HCT116 (cell line): ENCODE measurements around the gene MAN1A1. TPM values are rescaled to one million over a fixed set of nuclear protein-coding genes. Genes with fewer than 3 reads are reported as not detected.

Source experiments
- ATAC-seq: fragments of 200-7000 bp; cut with Tn5 transposase; 2 replicates; pipeline ENCODE4 v1.9.1; 2020; ENCODE audit warnings: mild to moderate bottlenecking, moderate library complexity
- BruUV-seq: library from RNA; stranded (reverse); fragments of 400-500 nt; replicated peaks from 2 replicates; lab custom pipeline; 2021; lab: Mats Ljungman, UMichigan
- CTCF ChIA-PET: fragments of 300-600 bp; sonication (Branson Sonifier 250); formaldehyde crosslinking; loops from one replicate; lab custom pipeline; 2021; ENCODE audit warnings: antibody characterized with exemption; lab: Charles Lee
- POLR2A ChIA-PET: fragments of 300-600, 350-600 bp; sonication (Branson Sonifier 250); formaldehyde crosslinking; loops from one replicate; lab custom pipeline; 2021; ENCODE audit warnings: antibody characterized with exemption; lab: Charles Lee
- RAD21 ChIA-PET, 2 experiments: fragments of 300-600 bp; sonication (Branson Sonifier 250); formaldehyde crosslinking; loops; one replicate each; lab custom pipeline; 2023; ENCODE audit warnings: low total read pairs in 2 of 2; ENCODE audit not compliant: uncharacterized antibody in 2 of 2, unreplicated experiment in 2 of 2, low non-redundant PET in 1 of 2; lab: Charles Lee
- DNase-seq: peaks from one replicate; pipeline ENCODE4 v3.0.0-alpha.2; 2010; ENCODE audit warnings: low read depth, low spot score
- H2AFZ ChIP-seq: fragments of 200-600 bp; shearing (Covaris generic), sonication (generic); 2 replicates; pipeline ENCODE4 v1.6.1; 2017; ENCODE audit warnings: low read depth, mixed run types, mixed read lengths, antibody characterized with exemption, low read length; ENCODE audit not compliant: poor library complexity, severe bottlenecking
- H3K27ac ChIP-seq: 2 replicates; pipeline ENCODE4 v1.5.1; 2012; ENCODE audit warnings: low read depth, low read length
- H3K27me3 ChIP-seq: fragments of 200-600 bp; sonication (generic); 2 replicates; pipeline ENCODE4 v1.6.1; 2016; ENCODE audit warnings: mixed run types, low read length, mixed read lengths; ENCODE audit not compliant: insufficient read depth
- H3K36me3 ChIP-seq, 2 experiments: fragments of 200-500 bp in 1 of 2; fragments of 200-600 bp in 1 of 2; sonication (Bioruptor generic) in 1 of 2; sonication (generic) in 1 of 2; 2 replicates each; pipeline versions ENCODE4 v1.5.1 to v1.6.1; 2014 to 2016; ENCODE audit warnings: low read length in 2 of 2, inconsistent platforms in 1 of 2, mixed read lengths in 1 of 2, mixed run types in 1 of 2; ENCODE audit not compliant: insufficient read depth in 2 of 2, control insufficient read depth in 1 of 2
- H3K4me1 ChIP-seq, 2 experiments: fragments of 200-600 bp in 1 of 2; sonication (generic) in 1 of 2; 2 replicates each; pipeline versions ENCODE4 v1.5.1 to v1.6.1; 2012 to 2017; ENCODE audit warnings: low read length in 2 of 2, inconsistent platforms in 1 of 2, mild to moderate bottlenecking in 1 of 2, mixed read lengths in 1 of 2, mixed run types in 1 of 2, moderate library complexity in 1 of 2; ENCODE audit not compliant: insufficient read depth in 2 of 2, control insufficient read depth in 1 of 2
- H3K4me2 ChIP-seq: fragments of 200-600 bp; sonication (generic); 2 replicates; pipeline ENCODE4 v1.6.1; 2017; ENCODE audit warnings: mixed run types, low read length, mixed read lengths
- H3K4me3 ChIP-seq, 2 experiments: fragments of 200-600 bp in 1 of 2; sonication (generic) in 1 of 2; replicated peaks in 1 of 2; 2 replicates each; pipeline ENCODE4 v1.5.1; 2011 to 2016; ENCODE audit warnings: low read length in 2 of 2, control low read depth in 1 of 2, low read depth in 1 of 2, mild to moderate bottlenecking in 1 of 2, mixed read lengths in 1 of 2, mixed run types in 1 of 2
- H3K79me2 ChIP-seq: fragments of 200-600 bp; sonication (generic); 2 replicates; pipeline ENCODE4 v1.6.1; 2017; ENCODE audit warnings: mild to moderate bottlenecking, mixed run types, low read length, moderate library complexity, mixed read lengths; ENCODE audit not compliant: insufficient read depth
- H3K9ac ChIP-seq: fragments of 200-600 bp; sonication (generic); 2 replicates; pipeline ENCODE4 v1.6.1; 2016; ENCODE audit warnings: low read length, mixed read lengths
- H3K9me2 ChIP-seq: fragments of 200-600 bp; sonication (generic), shearing (Covaris generic); 2 replicates; pipeline ENCODE4 v1.6.1; 2017; ENCODE audit warnings: mixed run types, mild to moderate bottlenecking, moderate library complexity; ENCODE audit not compliant: insufficient read depth
- H3K9me3 ChIP-seq, 2 experiments: fragments of 200-500 bp in 1 of 2; fragments of 200-600 bp in 1 of 2; sonication (Bioruptor generic) in 1 of 2; sonication (generic) in 1 of 2; 2 replicates each; pipeline ENCODE4 v1.6.1; 2014 to 2017; ENCODE audit warnings: low read length in 2 of 2, mixed read lengths in 2 of 2, inconsistent platforms in 1 of 2, low read depth in 1 of 2, mild to moderate bottlenecking in 1 of 2, mixed run types in 1 of 2, moderate library complexity in 1 of 2; ENCODE audit not compliant: control insufficient read depth in 1 of 2, insufficient read depth in 1 of 2
- H4K20me1 ChIP-seq: fragments of 200-600 bp; sonication (generic), shearing (Covaris generic); 2 replicates; pipeline ENCODE4 v1.6.1; 2017; ENCODE audit warnings: mixed run types, mild to moderate bottlenecking, moderate library complexity; ENCODE audit not compliant: insufficient read depth
- ATF3 ChIP-seq: IDR thresholded peaks from 2 replicates; pipeline ENCODE4 v1.6.1; 2012
- CTCF ChIP-seq, 3 experiments: fragments of 200-600 bp in 1 of 3; sonication (generic) in 1 of 3; IDR thresholded peaks in 2 of 3; conservative IDR thresholded peaks in 1 of 3; 2 replicates each; pipeline ENCODE4 v1.5.1; 2012 to 2017; ENCODE audit warnings: low read depth in 2 of 3, low read length in 2 of 3, antibody characterized with exemption in 1 of 3, borderline replicate concordance in 1 of 3, control low read depth in 1 of 3, mild to moderate bottlenecking in 1 of 3, mixed read lengths in 1 of 3, mixed run types in 1 of 3, moderate library complexity in 1 of 3; ENCODE audit not compliant: insufficient read depth in 1 of 3
- EZH2phosphoT487 ChIP-seq: fragments of 200-600 bp; IDR thresholded peaks from 2 replicates; pipeline ENCODE4 v1.6.1; 2018; ENCODE audit warnings: antibody characterized with exemption, borderline replicate concordance
- JUND ChIP-seq: IDR thresholded peaks from 2 replicates; pipeline ENCODE4 v1.6.1; 2012
- MAX ChIP-seq: IDR thresholded peaks from 2 replicates; pipeline ENCODE4 v1.6.1; 2012
- POLR2AphosphoS5 ChIP-seq: IDR thresholded peaks from 2 replicates; pipeline ENCODE4 v1.6.1; 2011; ENCODE audit warnings: mild to moderate bottlenecking, low read depth, low read length, moderate library complexity
- REST ChIP-seq: IDR thresholded peaks from 2 replicates; pipeline ENCODE4 v1.6.1; 2012; ENCODE audit warnings: low read depth
- SIN3A ChIP-seq: IDR thresholded peaks from 2 replicates; pipeline ENCODE4 v1.6.1; 2012; ENCODE audit warnings: low read depth
- SRF ChIP-seq: IDR thresholded peaks from 2 replicates; pipeline ENCODE4 v1.6.1; 2012; ENCODE audit warnings: low read depth
- YY1 ChIP-seq: IDR thresholded peaks from 2 replicates; pipeline ENCODE4 v1.6.1; 2011; ENCODE audit warnings: low read length, low read depth, moderate library complexity, mild to moderate bottlenecking; ENCODE audit not compliant: insufficient replicate concordance; ENCODE audit errors: extremely low read depth
- intact Hi-C: fragments of 100-400 bp; cut with micrococcal nuclease; formaldehyde crosslinking; loops from 2 replicates; pipeline ENCODE4 v1.10.0; 2022
- total RNA-seq: library from RNA; stranded (reverse); gene quantifications from one replicate; pipeline ENCODE4 v1.2.1, GENCODE V29; 2021; ENCODE audit not compliant: unreplicated experiment

The MAN1A1 gene
- total RNA-seq, 1 experiment from 2014 or later = 46.0 TPM

GRCh38 chr6:119385994-119386393 lies 36.4 kb upstream of the MAN1A1 start:
- ChIA-PET CTCF (no interaction called here), POLR2A (no interaction called here), RAD21 (no interaction called here)
- Histone ChIP-seq H3K4me1 (no peaks in the 10 kb centered on the region), H4K20me1 (no peaks in the 10 kb centered on the region), H3K9ac (no peak overlapping the region), H3K4me2 (no peak overlapping the region), H3K9me2 (no peaks in the 10 kb centered on the region), H3K27ac (no peak overlapping the region), H3K79me2 (no peaks in the 10 kb centered on the region), H3K9me3 (no peaks in the 10 kb centered on the region), H3K4me3 (no peak overlapping the region), H2AFZ (no peak overlapping the region), H3K27me3 (no peaks in the 10 kb centered on the region), H3K36me3 (no peaks in the 10 kb centered on the region)
- TF ChIP-seq REST (no peak), EZH2phosphoT487 (no peak), POLR2AphosphoS5 (no peak)
- DNase-seq (no peak), ATAC-seq (no peak)
- BruUV-seq = no TSS peak
- intact Hi-C loops = no loop called here

GRCh38 chr6:119384444-119384843 lies 34.9 kb upstream of the MAN1A1 start:
- ATAC-seq (no peak), DNase-seq (no peak)
- no peak overlapping the region for H2AFZ ChIP-seq
- POLR2A ChIA-PET = no interaction called here
- no peaks in the 10 kb centered on the region for H3K9me2 ChIP-seq
- RAD21 ChIA-PET = no interaction called here
- H3K27me3 ChIP-seq = no peaks in the 10 kb centered on the region
- no peak overlapping the region for H3K4me2 ChIP-seq
- H3K9me3 ChIP-seq = no peaks in the 10 kb centered on the region
- H3K36me3 ChIP-seq = no peaks in the 10 kb centered on the region
- BruUV-seq = no TSS peak
- intact Hi-C loops = no loop called here
- no peak overlapping the region for H3K9ac ChIP-seq
- no peaks in the 10 kb centered on the region for H4K20me1 ChIP-seq
- CTCF ChIA-PET = no interaction called here
- H3K4me1 ChIP-seq = no peaks in the 10 kb centered on the region
- no peak overlapping the region for H3K27ac ChIP-seq
- no peaks in the 10 kb centered on the region for H3K79me2 ChIP-seq
- H3K4me3 ChIP-seq = no peak overlapping the region
- TF ChIP-seq MAX = no peak
- no peak for TF ChIP-seq REST
- TF ChIP-seq POLR2AphosphoS5 = no peak
- TF ChIP-seq ATF3 = no peak
- no peak for TF ChIP-seq SRF
- no peak for TF ChIP-seq SIN3A
- TF ChIP-seq YY1 = no peak
- TF ChIP-seq JUND = no peak
- no peak for TF ChIP-seq CTCF (IDR thresholded peaks at IDR 0.05 in 2 of 3, conservative IDR thresholded peaks at IDR 0.05 in 1 of 3; ENCODE audit: borderline replicate concordance in 1 of 3, insufficient read depth in 1 of 3, low read depth in 2 of 3, low read length in 2 of 3)
